Tibial nerve (tissue), 4 donors: ENCODE data around the gene MLPH.

Source experiments
- CTCF ChIP-seq, 5 experiments: fragments of 200-600 bp in 3 of 5; fragments of 450-650 bp in 2 of 5; sonication (generic) in 3 of 5; IDR thresholded peaks; one replicate each; pipeline ENCODE4 v1.5.1; 2016 to 2019; ENCODE audit warnings: antibody characterized with exemption in 5 of 5, mild to moderate bottlenecking in 3 of 5, moderate library complexity in 2 of 5
- EP300 ChIP-seq, 2 donors: sonication (generic); formaldehyde crosslinking; IDR thresholded peaks; one replicate each; pipeline ENCODE4 v1.6.1; 2017; ENCODE audit warnings: antibody characterized with exemption in 2 of 2, mild to moderate bottlenecking in 1 of 2
- POLR2A ChIP-seq, 2 donors: fragments of 450-650 bp; IDR thresholded peaks; one replicate each; pipeline ENCODE4 v1.6.1; 2017; ENCODE audit warnings: antibody characterized with exemption in 2 of 2, mild to moderate bottlenecking in 2 of 2, moderate library complexity in 2 of 2

GRCh38 chr2:237552908-237553307, 65.9 kb downstream of the MLPH start:
- TF ChIP-seq CTCF (IDR thresholded peaks at IDR 0.05) (no peak), POLR2A (IDR thresholded peaks at IDR 0.05) (no peak), EP300 (IDR thresholded peaks at IDR 0.05) (no peak)
